K562 (cell line): ENCODE data around the gene SCN1B. TPM values are rescaled to one million over a fixed set of nuclear protein-coding genes. Genes with fewer than 3 reads are reported as not detected.
A peak's percentile ranks its signal among the peaks of the same experiment; 100 is the strongest.

ENCODE experiments used
- ATAC-seq: fragments of 200-7000 bp; cut with Tn5 transposase; 3 replicates; pipeline ENCODE4 v1.9.1; 2020; ENCODE audit warnings: moderate library complexity
- BruUV-seq: library from RNA; stranded (reverse); fragments of 400-500 nt; replicated peaks from 2 replicates; lab custom pipeline; 2021; lab: Mats Ljungman, UMichigan
- CTCF ChIA-PET: fragments of 300-600 bp; formaldehyde crosslinking; extraction: SDS; loops from one replicate; lab custom pipeline; 2021; ENCODE audit warnings: low intra/inter-chr PET ratio; lab: Yijun Ruan, JAX
- POLR2A ChIA-PET: fragments of 300-600, 350-650 bp; sonication (Branson Sonifier 250); formaldehyde crosslinking; extraction: SDS; loops from one replicate; lab custom pipeline; 2021; ENCODE audit warnings: antibody characterized with exemption, inconsistent platforms; lab: Yijun Ruan, JAX
- DNase-seq, 4 experiments: peaks; one replicate each; pipeline versions ENCODE4 v3.0.0 to v3.0.0-alpha.2; 2011 to 2018; ENCODE audit warnings: low spot score in 3 of 4, mixed read lengths in 3 of 4; ENCODE audit errors: extremely low read depth in 1 of 4
- FAIRE-seq: peaks from 2 replicates; lab custom pipeline; 2011; peaks lifted over from hg19 to GRCh38; lab: Jason Lieb, UNC
- H2AFZ ChIP-seq: 2 replicates; pipeline ENCODE4 v1.6.0; 2011; ENCODE audit warnings: low read depth, low read length, control low read depth, inconsistent platforms
- H3K27ac ChIP-seq: fragments of 200-600 bp; 3 replicates; pipeline ENCODE4 v1.8.0; 2011; ENCODE audit warnings: low read depth, mild to moderate bottlenecking, control low read depth, inconsistent platforms, low read length, moderate library complexity, mixed read lengths; ENCODE audit errors: extremely low read depth
- H3K27me3 ChIP-seq, 2 experiments: fragments of 300-600 bp in 1 of 2; 2 replicates in 1 of 2; 3 replicates in 1 of 2; pipeline versions ENCODE4 v1.6.0 to v1.8.0; 2011; ENCODE audit warnings: inconsistent platforms in 2 of 2, low read length in 2 of 2, mild to moderate bottlenecking in 1 of 2, mixed read lengths in 1 of 2, moderate library complexity in 1 of 2; ENCODE audit not compliant: control insufficient read depth in 2 of 2, insufficient read depth in 2 of 2
- H3K36me3 ChIP-seq: fragments of 300-600 bp; 3 replicates; pipeline ENCODE4 v1.8.0; 2011; ENCODE audit warnings: mild to moderate bottlenecking, low read length, inconsistent platforms; ENCODE audit not compliant: control insufficient read depth, insufficient read depth
- H3K4me1 ChIP-seq, 2 experiments: fragments of 200-600 bp in 1 of 2; replicated peaks in 1 of 2; 2 replicates in 1 of 2; 3 replicates in 1 of 2; pipeline versions ENCODE4 v1.5.1 to v1.8.0; 2011; ENCODE audit warnings: inconsistent platforms in 2 of 2, low read length in 2 of 2, mild to moderate bottlenecking in 1 of 2, mixed read lengths in 1 of 2, moderate library complexity in 1 of 2; ENCODE audit not compliant: control insufficient read depth in 2 of 2, insufficient read depth in 2 of 2
- H3K4me2 ChIP-seq: 2 replicates; pipeline ENCODE4 v1.6.1; 2011; ENCODE audit warnings: low read length, control low read depth, inconsistent platforms, mixed read lengths; ENCODE audit not compliant: insufficient read depth
- H3K4me3 ChIP-seq: fragments of 200-600 bp; sonication (generic), shearing (Covaris generic); 2 replicates; pipeline ENCODE4 v1.5.1; 2016; ENCODE audit warnings: control low read depth, inconsistent platforms
- H3K79me2 ChIP-seq: fragments of 200-600 bp; 3 replicates; pipeline ENCODE4 v1.8.0; 2011; ENCODE audit warnings: low read length, inconsistent platforms; ENCODE audit not compliant: control insufficient read depth, insufficient read depth
- H3K9ac ChIP-seq, 2 experiments: 2 replicates each; pipeline versions ENCODE4 v1.6.0 to v1.6.1; 2011; ENCODE audit warnings: low read depth in 2 of 2, low read length in 2 of 2, control low read depth in 1 of 2, inconsistent platforms in 1 of 2, mild to moderate bottlenecking in 1 of 2, mixed read lengths in 1 of 2; ENCODE audit not compliant: insufficient read depth in 1 of 2
- H3K9me1 ChIP-seq: one replicate; pipeline ENCODE4 v1.6.0; 2011; ENCODE audit warnings: inconsistent platforms, mild to moderate bottlenecking, low read length, moderate library complexity; ENCODE audit not compliant: control insufficient read depth, insufficient read depth
- H3K9me3 ChIP-seq: replicated peaks from 2 replicates; pipeline ENCODE4 v1.5.1; 2011; ENCODE audit warnings: low read depth, low read length, inconsistent platforms; ENCODE audit not compliant: control insufficient read depth, insufficient read depth
- H4K20me1 ChIP-seq: replicated peaks from 2 replicates; pipeline ENCODE4 v1.6.1; 2011; ENCODE audit warnings: low read length, inconsistent platforms, mixed read lengths; ENCODE audit not compliant: control insufficient read depth, insufficient read depth
- CBX5 ChIP-seq: IDR thresholded peaks from 2 replicates; pipeline ENCODE4 v1.6.1; 2014; ENCODE audit warnings: low read depth, borderline replicate concordance
- DEAF1 ChIP-seq: fragments of 450-650 bp; formaldehyde crosslinking; IDR thresholded peaks from 2 replicates; pipeline ENCODE4 v1.4.0; 2020; ENCODE audit warnings: mild to moderate bottlenecking, moderate library complexity
- ETV5 ChIP-seq: sonication (generic); formaldehyde crosslinking; IDR thresholded peaks from 2 replicates; pipeline ENCODE4 v1.4.0; 2020; ENCODE audit warnings: low read depth, mild to moderate bottlenecking, missing genetic modification reagents
- MCM7 ChIP-seq, 2 experiments: fragments of 450-650 bp; IDR thresholded peaks; 2 replicates each; pipeline ENCODE4 v1.6.1; 2016 to 2018
- NCOA4 ChIP-seq: fragments of 450-650 bp; IDR thresholded peaks from 2 replicates; pipeline ENCODE4 v1.6.1; 2018; ENCODE audit warnings: mild to moderate bottlenecking; ENCODE audit not compliant: partially characterized antibody
- NR4A1 ChIP-seq, 2 experiments: fragments of 250-450 bp in 1 of 2; fragments of 450-650 bp in 1 of 2; sonication (Bioruptor Pico) in 1 of 2; IDR thresholded peaks; 2 replicates each; pipeline versions ENCODE4 v1.4.0 to v1.6.1; 2016 to 2020; ENCODE audit warnings: mild to moderate bottlenecking in 2 of 2, missing compliant biosample characterization in 1 of 2, missing genetic modification characterization in 1 of 2, moderate library complexity in 1 of 2
- PHB2 ChIP-seq: fragments of 450-650 bp; IDR thresholded peaks from 2 replicates; pipeline ENCODE4 v1.6.1; 2017; ENCODE audit warnings: low read depth
- RERE ChIP-seq: sonication (generic); formaldehyde crosslinking; IDR thresholded peaks from 2 replicates; pipeline ENCODE4 v1.8.0; 2023; ENCODE audit warnings: missing genetic modification reagents, mild to moderate bottlenecking, borderline replicate concordance
- TRIM24 ChIP-seq, 2 experiments: fragments of 450-650 bp; IDR thresholded peaks; 2 replicates each; pipeline ENCODE4 v1.6.1; 2016
- TRIM28 ChIP-seq: fragments of 450-650 bp; IDR thresholded peaks from 2 replicates; pipeline ENCODE4 v1.6.1; 2017
- YY1 ChIP-seq, 3 experiments: IDR thresholded peaks; 2 replicates each; pipeline ENCODE4 v1.6.1; 2011; ENCODE audit warnings: low read length in 2 of 3, mild to moderate bottlenecking in 2 of 3, moderate library complexity in 2 of 3, borderline replicate concordance in 1 of 3, control low read depth in 1 of 3, low read depth in 1 of 3; ENCODE audit not compliant: insufficient read depth in 3 of 3, insufficient replicate concordance in 2 of 3, control insufficient read depth in 1 of 3, insufficient read length in 1 of 3; ENCODE audit errors: extremely low read depth in 1 of 3
- ZNF354B ChIP-seq: fragments of 250-450 bp; sonication (Bioruptor Pico); IDR thresholded peaks from 2 replicates; pipeline ENCODE4 v1.4.0; 2020
- ZNF384 ChIP-seq: IDR thresholded peaks from 2 replicates; pipeline ENCODE4 v1.6.1; 2012; ENCODE audit warnings: low read depth, low read length, improper control_type of control experiment
- ZNF79 ChIP-seq: fragments of 250-450 bp; sonication (Bioruptor Pico); IDR thresholded peaks from 2 replicates; pipeline ENCODE4 v1.4.0; 2020; ENCODE audit warnings: low read depth, mild to moderate bottlenecking, moderate library complexity
- WGBS: fragments of 100-300 bp; shearing (Covaris generic); methylation state at CpG from one replicate; pipeline ENCODE4 v1.1.6; 2016; ENCODE audit warnings: low coverage, mixed read lengths; ENCODE audit not compliant: insufficient coverage; ENCODE audit errors: missing lambda C conversion rate; 5-methylcytosine and 5-hydroxymethylcytosine counted together
- in situ Hi-C: fragments of 300-500 bp; cut with MboI; formaldehyde crosslinking; loops from 4 replicates; pipeline ENCODE4 v1.15.0; 2018; ENCODE audit warnings: inconsistent platforms, mixed read lengths
- intact Hi-C: fragments of 100-400 bp; cut with micrococcal nuclease; formaldehyde crosslinking; loops from 2 replicates; pipeline ENCODE4 v1.14.2; 2022
- polyA plus RNA-seq, 8 experiments: library from polyadenylated mRNA; depleted of rRNA in 4 of 8; stranded (reverse) in 5 of 8; unstranded in 3 of 8; fragments of >200 nt; fragmentation: Nextera tagmentation in 2 of 8; fragmentation: Illumina TruSeq in 1 of 8; extraction: Ambion mirVana in 2 of 8; extraction: Trizol in 1 of 8; gene quantifications; 2 replicates each; pipeline versions ENCODE4 v1.2.1 to v1.2.3, GENCODE V29; 2011 to 2014; ENCODE audit warnings: inconsistent platforms in 1 of 8, missing spikeins in 1 of 8
- total RNA-seq, 7 experiments: library from RNA; depleted of rRNA in 6 of 7; stranded (reverse); fragments of >200 nt in 6 of 7; fragmentation: Illumina TruSeq in 2 of 7; extraction: Trizol in 2 of 7; gene quantifications; 2 replicates each; pipeline versions ENCODE4 v1.2.1 to v1.2.3, GENCODE V29; 2011 to 2021; ENCODE audit warnings: low replicate concordance in 1 of 7
- TF ChIP-seq, protein P1 (sequence below): sonication (generic); formaldehyde crosslinking; IDR thresholded peaks from 2 replicates; pipeline ENCODE4 v1.8.1; 2023; ENCODE audit warnings: mild to moderate bottlenecking, missing genetic modification reagents

Gene SCN1B
- total and polyA plus RNA-seq, 9 of the 15 experiments (the other 6 are each of a cell fraction or from before 2014, with no cell fraction given): 0.03 to 2.5 (median 0.91) TPM

DNA sequence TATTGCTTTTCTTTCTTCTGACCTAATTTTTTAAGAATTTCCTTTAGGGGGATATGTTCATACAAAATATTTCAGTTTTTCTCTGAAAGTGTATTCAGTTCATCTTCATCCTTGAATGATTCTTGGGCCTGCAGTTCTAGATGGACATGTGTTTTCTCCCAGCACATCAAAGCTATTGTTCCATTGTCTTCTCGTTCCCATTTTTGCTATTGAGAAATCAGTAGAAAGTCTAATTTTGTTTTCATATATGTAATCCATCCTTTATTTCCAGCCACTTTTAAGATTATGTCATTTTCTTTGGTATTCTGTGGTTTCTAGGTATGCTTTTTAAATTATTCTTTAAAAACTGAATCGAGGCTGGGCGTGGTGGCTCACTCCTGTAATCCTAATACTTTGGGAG is 46.0 kb upstream of the SCN1B start:
- 7% methylated on average over 3 of the region's 3 CpGs for WGBS
- H3K27me3 ChIP-seq: 0 out of 5 replicates have a peak, but pooled peaks cover 0 to 4% of the 10 kb centered on the region in 2 experiments
- ATAC-seq: no peak
- no peaks in the 10 kb centered on the region for H3K36me3 ChIP-seq
- peaks cover 6% of the 10 kb centered on the region for H3K9me3 ChIP-seq
- no TSS peak for BruUV-seq
- FAIRE-seq: no peak
- no peak for DNase-seq
- H4K20me1 ChIP-seq: no peaks in the 10 kb centered on the region
- H3K9ac ChIP-seq: no peak overlapping the region
- in situ Hi-C loops: no loop called here
- H3K27ac ChIP-seq: no peak overlapping the region
- H3K4me1 ChIP-seq: peaks cover 6 to 8% of the 10 kb centered on the region in 2 experiments; a peak in 3 of 5 replicates
- H2AFZ ChIP-seq: no peak overlapping the region
- no peaks in the 10 kb centered on the region for H3K79me2 ChIP-seq
- intact Hi-C loops: no loop called here
- no peak overlapping the region for H3K4me2 ChIP-seq
- ChIA-PET CTCF (no interaction called here), POLR2A (interaction anchor here (0.6 to 1.0 kb wide), 2 partner anchors 9 to 1580 kb away, joined by 3 read pairs; no protein-coding TSS in a partner anchor)
- H3K4me3 ChIP-seq: no peak overlapping the region
- no peaks in the 10 kb centered on the region for H3K9me1 ChIP-seq
- TF ChIP-seq ZNF79 (CRISPR knock-in tag) (no peak), PHB2 (no peak), DEAF1 (CRISPR knock-in tag) (no peak), TRIM24 (IDR thresholded peaks at IDR 0.05) (peak; percentile 16 to 68; a peak in 2 of 4 replicates), ZNF384 (no peak), CBX5 (0 out of 2 replicates have a peak, but pooled peaks have one; percentile 63), YY1 (IDR thresholded peaks at IDR 0.05; ENCODE audit: borderline replicate concordance in 1 of 3, control insufficient read depth in 1 of 3, extremely low read depth in 1 of 3, insufficient read depth in 3 of 3, insufficient read length in 1 of 3, insufficient replicate concordance in 2 of 3, low read depth in 1 of 3, low read length in 2 of 3) (no peak), NR4A1 (CRISPR knock-in tag; IDR thresholded peaks at IDR 0.05) (no peak), NR4A1 (tag; IDR thresholded peaks at IDR 0.05) (no peak), NCOA4 (no peak), MCM7 (IDR thresholded peaks at IDR 0.05) (no peak), RERE (CRISPR knock-in tag) (no peak), ZNF354B (CRISPR knock-in tag) (no peak), ETV5 (CRISPR knock-in tag) (no peak), TRIM28 (peak; percentile 95)
- TF ChIP-seq, protein P1, sequence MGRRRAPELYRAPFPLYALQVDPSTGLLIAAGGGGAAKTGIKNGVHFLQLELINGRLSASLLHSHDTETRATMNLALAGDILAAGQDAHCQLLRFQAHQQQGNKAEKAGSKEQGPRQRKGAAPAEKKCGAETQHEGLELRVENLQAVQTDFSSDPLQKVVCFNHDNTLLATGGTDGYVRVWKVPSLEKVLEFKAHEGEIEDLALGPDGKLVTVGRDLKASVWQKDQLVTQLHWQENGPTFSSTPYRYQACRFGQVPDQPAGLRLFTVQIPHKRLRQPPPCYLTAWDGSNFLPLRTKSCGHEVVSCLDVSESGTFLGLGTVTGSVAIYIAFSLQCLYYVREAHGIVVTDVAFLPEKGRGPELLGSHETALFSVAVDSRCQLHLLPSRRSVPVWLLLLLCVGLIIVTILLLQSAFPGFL (CRISPR knock-in tag): no peak
